ENCODE measurements around the gene NTHL1.

NTHL1 gene

GRCh38 chr16:2047330-2048115 is at the start of gene NTHL1, which contains the start of gene TSC2:
Gene NTHL1, minus strand, starts transcription at chr16:2047834. Its CDS starts 11 bp downstream, at chr16:2047823.
Gene TSC2, plus strand, starts transcription at chr16:2047985. Its CDS starts 631 bp downstream, at chr16:2048616.
- DNase-seq = peak; percentile 95

- no peak for DNase-seq
Measured at GRCh38 chr16:2096853-2097595, 49.4 kb upstream of the NTHL1 start.

GRCh38 chr16:2095918-2096582 is 48.4 kb upstream of the NTHL1 start:
- DNase-seq = no peak

GRCh38 chr16:2095315-2095853 is 47.8 kb upstream of the NTHL1 start:
- DNase-seq = peak; percentile 58

- DNase-seq = no peak
Measured at GRCh38 chr16:2093793-2094192, 46.2 kb upstream of the NTHL1 start.

GRCh38 chr16:2092866-2093265 is 45.2 kb upstream of the NTHL1 start:
- DNase-seq = no peak

- no peak for DNase-seq
Measured at GRCh38 chr16:2092256-2092620, 44.6 kb upstream of the NTHL1 start.

GRCh38 chr16:2091547-2092255 is 44.1 kb upstream of the NTHL1 start:
- DNase-seq = no peak

- no peak for DNase-seq
Measured at GRCh38 chr16:2090777-2091546, 43.3 kb upstream of the NTHL1 start.

- no peak for DNase-seq
Measured at GRCh38 chr16:2090481-2090776, 42.8 kb upstream of the NTHL1 start.

GRCh38 chr16:2089706-2090480 is 42.3 kb upstream of the NTHL1 start:
- no peak for DNase-seq

GRCh38 chr16:2088759-2089358 is 41.2 kb upstream of the NTHL1 start:
- no peak for DNase-seq

- no peak for DNase-seq
Measured at GRCh38 chr16:2087748-2088631, 40.4 kb upstream of the NTHL1 start.

- no peak for DNase-seq
Measured at GRCh38 chr16:2086812-2087747, 39.4 kb upstream of the NTHL1 start.

- no peak for DNase-seq
Measured at GRCh38 chr16:2086106-2086742, 38.6 kb upstream of the NTHL1 start.

GRCh38 chr16:2085669-2086068 is 38.0 kb upstream of the NTHL1 start:
- no peak for DNase-seq

- no peak for DNase-seq
Measured at GRCh38 chr16:2084895-2085625, 37.4 kb upstream of the NTHL1 start.

All from HCEC 1CT (cell line).